HEK293 (cell line): Measurements from ENCODE around the gene SEC24C.
A peak's percentile ranks its signal among the peaks of the same experiment; 100 is the strongest.

Experiments
- BCL11B ChIP-seq: fragments of 450-650 bp; formaldehyde crosslinking; IDR thresholded peaks from 2 replicates; pipeline ENCODE4 v1.5.1; 2016; ENCODE audit warnings: low read depth, missing biosample characterization, missing genetic modification characterization
- GLI2 ChIP-seq: fragments of 450-650 bp; formaldehyde crosslinking; IDR thresholded peaks from 2 replicates; pipeline ENCODE4; 2017; ENCODE audit warnings: missing biosample characterization, missing genetic modification characterization, low read depth, borderline replicate concordance
- MEIS1 ChIP-seq: sonication (generic); formaldehyde crosslinking; IDR thresholded peaks from 2 replicates; pipeline ENCODE4 v1.8.1; 2022; ENCODE audit warnings: missing genetic modification reagents, mild to moderate bottlenecking, borderline replicate concordance
- PBX3 ChIP-seq: sonication (generic); formaldehyde crosslinking; IDR thresholded peaks from 2 replicates; pipeline ENCODE4 v1.8.1; 2022; ENCODE audit warnings: mild to moderate bottlenecking, moderate library complexity, missing genetic modification reagents
- PRDM10 ChIP-seq: fragments of 450-650 bp; formaldehyde crosslinking; IDR thresholded peaks from 2 replicates; pipeline ENCODE4 v1.5.1; 2016; ENCODE audit warnings: missing biosample characterization, missing genetic modification characterization
- TSHZ1 ChIP-seq: fragments of 450-650 bp; formaldehyde crosslinking; IDR thresholded peaks from 2 replicates; pipeline ENCODE4 v1.5.1; 2016; ENCODE audit warnings: missing biosample characterization, missing genetic modification characterization, borderline replicate concordance
- ZBTB11 ChIP-seq: fragments of 450-650 bp; formaldehyde crosslinking; conservative IDR thresholded peaks from 2 replicates; pipeline ENCODE4 v1.5.1; 2016; ENCODE audit warnings: low read depth, missing biosample characterization, missing genetic modification characterization
- ZIC2 ChIP-seq: fragments of 450-650 bp; formaldehyde crosslinking; IDR thresholded peaks from 2 replicates; pipeline ENCODE4 v1.5.1; 2016; ENCODE audit warnings: missing biosample characterization, missing genetic modification characterization
- ZNF174 ChIP-seq: fragments of 450-650 bp; formaldehyde crosslinking; IDR thresholded peaks from 2 replicates; pipeline ENCODE4 v1.5.0; 2017; ENCODE audit warnings: missing biosample characterization, mild to moderate bottlenecking, missing genetic modification characterization
- ZNF23 ChIP-seq: fragments of 450-650 bp; formaldehyde crosslinking; IDR thresholded peaks from 2 replicates; pipeline ENCODE4 v1.5.1; 2016; ENCODE audit warnings: missing biosample characterization, missing genetic modification characterization, borderline replicate concordance
- ZNF26 ChIP-seq: fragments of 450-650 bp; formaldehyde crosslinking; IDR thresholded peaks from 2 replicates; pipeline ENCODE4 v1.5.1; 2016; ENCODE audit warnings: missing biosample characterization, missing genetic modification characterization
- ZNF311 ChIP-seq: fragments of 450-650 bp; formaldehyde crosslinking; IDR thresholded peaks from 2 replicates; pipeline ENCODE4 v1.5.1; 2017; ENCODE audit warnings: missing biosample characterization, missing genetic modification characterization, borderline replicate concordance
- ZNF449 ChIP-seq: fragments of 450-650 bp; formaldehyde crosslinking; IDR thresholded peaks from 2 replicates; pipeline ENCODE4 v1.5.1; 2017; ENCODE audit warnings: missing biosample characterization, mild to moderate bottlenecking, missing genetic modification characterization, moderate library complexity
- ZNF501 ChIP-seq: fragments of 450-650 bp; formaldehyde crosslinking; IDR thresholded peaks from 2 replicates; pipeline ENCODE4 v1.5.1; 2016; ENCODE audit warnings: missing biosample characterization, missing genetic modification characterization
- ZNF510 ChIP-seq: fragments of 450-650 bp; formaldehyde crosslinking; IDR thresholded peaks from 2 replicates; pipeline ENCODE4 v1.5.1; 2018; ENCODE audit warnings: mild to moderate bottlenecking, missing genetic modification characterization, missing biosample characterization; ENCODE audit not compliant: insufficient replicate concordance
- ZNF513 ChIP-seq: fragments of 450-650 bp; IDR thresholded peaks from 2 replicates; pipeline ENCODE4 v1.5.1; 2018; ENCODE audit warnings: missing biosample characterization, missing genetic modification characterization
- ZNF558 ChIP-seq: fragments of 450-650 bp; formaldehyde crosslinking; IDR thresholded peaks from 2 replicates; pipeline ENCODE4 v1.5.1; 2016; ENCODE audit warnings: missing biosample characterization, missing genetic modification characterization
- ZNF658 ChIP-seq: fragments of 450-650 bp; formaldehyde crosslinking; IDR thresholded peaks from 2 replicates; pipeline ENCODE4; 2016; ENCODE audit warnings: missing biosample characterization, missing genetic modification characterization
- ZNF768 ChIP-seq: fragments of 450-650 bp; formaldehyde crosslinking; IDR thresholded peaks from 2 replicates; pipeline ENCODE4 v1.5.1; 2018; ENCODE audit warnings: missing biosample characterization, mild to moderate bottlenecking, missing genetic modification characterization
- ZSCAN30 ChIP-seq: fragments of 450-650 bp; IDR thresholded peaks from 2 replicates; pipeline ENCODE4 v1.5.1; 2018; ENCODE audit warnings: missing biosample characterization, mild to moderate bottlenecking, missing genetic modification characterization, moderate library complexity
- ZXDB ChIP-seq: fragments of 450-650 bp; formaldehyde crosslinking; IDR thresholded peaks from 2 replicates; pipeline ENCODE4 v1.5.1; 2016; ENCODE audit warnings: missing biosample characterization, missing genetic modification characterization

The SEC24C gene

GRCh38 chr10:73781879-73782748 is 37.9 kb downstream of the SEC24C start, which contains the start of gene CHCHD1 (continued):
- TF ChIP-seq PRDM10 = peak; percentile 95
- TF ChIP-seq BCL11B = peak; percentile 66; the same call in 1 of the 2 replicates
- TF ChIP-seq ZNF513 (tag by site-specific recombination) = no peak
- TF ChIP-seq PBX3 (CRISPR knock-in tag) = no peak
- no peak for TF ChIP-seq ZNF174 (tag by site-specific recombination)
- no peak for TF ChIP-seq ZNF449 (tag by site-specific recombination)
- TF ChIP-seq ZNF501 (tag by site-specific recombination) = peak; percentile 48; the same call in 1 of the 2 replicates
- TF ChIP-seq ZBTB11 (tag by site-specific recombination) = peak; percentile 45; the same call in 1 of the 2 replicates
- no peak for TF ChIP-seq ZNF768 (tag by site-specific recombination)
- TF ChIP-seq ZNF26 (tag by site-specific recombination) = no peak
- TF ChIP-seq MEIS1 = no peak
- TF ChIP-seq ZSCAN30 (tag by site-specific recombination) = no peak
- TF ChIP-seq ZNF23 (tag by site-specific recombination) = no peak
- no peak for TF ChIP-seq ZNF558 (tag by site-specific recombination)
- TF ChIP-seq ZNF311 (tag by site-specific recombination) = no peak
- no peak for TF ChIP-seq ZNF510 (tag by site-specific recombination)
- no peak for TF ChIP-seq TSHZ1 (tag by site-specific recombination)
- no peak for TF ChIP-seq GLI2 (tag by site-specific recombination)
- TF ChIP-seq ZXDB (tag by site-specific recombination) = peak; percentile 88
- no peak for TF ChIP-seq ZIC2 (tag by site-specific recombination)
- TF ChIP-seq ZNF658 = no peak
